ENCODE measurements around the gene CA6.

The CA6 gene

GRCh38 chr1:8938232-8938999 lies 7.3 kb upstream of the CA6 start:
- no peaks in the 10 kb centered on the region for H3K36me3 ChIP-seq
- H3K27me3 ChIP-seq = no peaks in the 10 kb centered on the region
- no peaks in the 10 kb centered on the region for H3K4me1 ChIP-seq
- H3K9me3 ChIP-seq = no peaks in the 10 kb centered on the region
- no peak for TF ChIP-seq CTCF (IDR thresholded peaks at IDR 0.05; ENCODE audit: low read depth, low read length)
- DNase-seq = no peak
- no peak overlapping the region for H3K4me3 ChIP-seq (ENCODE audit: low read depth, low read length)

GRCh38 chr1:8939000-8939265 lies 6.7 kb upstream of the CA6 start:
- Histone ChIP-seq H3K9me3 (no peaks in the 10 kb centered on the region), H3K4me3 (ENCODE audit: low read depth, low read length) (no peak overlapping the region), H3K4me1 (no peaks in the 10 kb centered on the region), H3K36me3 (no peaks in the 10 kb centered on the region), H3K27me3 (no peaks in the 10 kb centered on the region)
- no peak for TF ChIP-seq CTCF (IDR thresholded peaks at IDR 0.05; ENCODE audit: low read depth, low read length)
- no peak for DNase-seq

- no peaks in the 10 kb centered on the region for H3K27me3 ChIP-seq
- no peak overlapping the region for H3K4me3 ChIP-seq (ENCODE audit: low read depth, low read length)
- no peak for DNase-seq
- no peaks in the 10 kb centered on the region for H3K4me1 ChIP-seq
- H3K9me3 ChIP-seq = no peaks in the 10 kb centered on the region
- H3K36me3 ChIP-seq = no peaks in the 10 kb centered on the region
- TF ChIP-seq CTCF (IDR thresholded peaks at IDR 0.05; ENCODE audit: low read depth, low read length) = no peak
These were observed 6.2 kb upstream of the CA6 start for GRCh38 chr1:8939362-8939995.

GRCh38 chr1:8941906-8942305 lies 3.8 kb upstream of the CA6 start:
- H3K36me3 ChIP-seq = no peaks in the 10 kb centered on the region
- no peak for DNase-seq
- H3K9me3 ChIP-seq = no peaks in the 10 kb centered on the region
- no peak overlapping the region for H3K4me3 ChIP-seq (ENCODE audit: low read depth, low read length)
- no peaks in the 10 kb centered on the region for H3K4me1 ChIP-seq
- H3K27me3 ChIP-seq = no peaks in the 10 kb centered on the region
- no peak for TF ChIP-seq CTCF (IDR thresholded peaks at IDR 0.05; ENCODE audit: low read depth, low read length)

GRCh38 chr1:8943498-8944405 lies 1.9 kb upstream of the CA6 start:
- H3K9me3 ChIP-seq = no peaks in the 10 kb centered on the region
- no peak for DNase-seq
- H3K4me3 ChIP-seq (ENCODE audit: low read depth, low read length) = no peak overlapping the region
- TF ChIP-seq CTCF (IDR thresholded peaks at IDR 0.05; ENCODE audit: low read depth, low read length) = no peak
- no peaks in the 10 kb centered on the region for H3K36me3 ChIP-seq
- no peaks in the 10 kb centered on the region for H3K27me3 ChIP-seq
- H3K4me1 ChIP-seq = no peaks in the 10 kb centered on the region
